Astrocyte (in vitro differentiated cells and primary cell): ENCODE data around the gene TMEM44.

Source experiments
- CTCF ChIP-seq: IDR thresholded peaks from 2 replicates; pipeline ENCODE4 v1.5.1; 2011; ENCODE audit warnings: low read depth, mild to moderate bottlenecking, inconsistent platforms, low read length, moderate library complexity; ENCODE audit not compliant: insufficient read depth
- EZH2 ChIP-seq: IDR thresholded peaks from 2 replicates; pipeline ENCODE4 v1.6.1; 2012; ENCODE audit warnings: mild to moderate bottlenecking, low read length, inconsistent platforms; ENCODE audit not compliant: insufficient read depth

- TF ChIP-seq CTCF = peak; percentile 27
- TF ChIP-seq EZH2 = no peak
Measured at GRCh38 chr3:194573680-194574437, 59.4 kb downstream of the TMEM44 start.
